NCI-H2107 treated with DMSO at 0.1 percent for 48 hours (cell line): Measurements from ENCODE around the gene MCTP2.

Source experiments
- DNase-seq: peaks from one replicate; lab custom pipeline; 2025; ENCODE audit not compliant: unreplicated experiment; lab: John Stamatoyannopoulos, UW

The MCTP2 gene

GRCh38 chr15:94230883-94231722 is at the start of gene MCTP2:
Gene MCTP2, plus strand, starts transcription at chr15:94231561. Its CDS starts 66,705 bp downstream, at chr15:94298266.
- DNase-seq: peak; percentile 31

- DNase-seq: no peak
Measured at GRCh38 chr15:94182883-94183282, 48.5 kb upstream of the MCTP2 start.

- DNase-seq: no peak
Measured at GRCh38 chr15:94185547-94186236, 45.7 kb upstream of the MCTP2 start.

- DNase-seq: no peak
Measured at GRCh38 chr15:94186770-94187331, 44.5 kb upstream of the MCTP2 start.

- DNase-seq: no peak
Measured at GRCh38 chr15:94193906-94194305, 37.5 kb upstream of the MCTP2 start.

- no peak for DNase-seq
Measured at GRCh38 chr15:94196531-94196930, 34.8 kb upstream of the MCTP2 start.

GRCh38 chr15:94198633-94199032 is 32.7 kb upstream of the MCTP2 start:
- DNase-seq: no peak

- no peak for DNase-seq
Measured at GRCh38 chr15:94199725-94200124, 31.6 kb upstream of the MCTP2 start.

GRCh38 chr15:94203306-94203705 is 28.1 kb upstream of the MCTP2 start:
- no peak for DNase-seq

GRCh38 chr15:94205366-94205765 is 26.0 kb upstream of the MCTP2 start:
- DNase-seq: no peak

- DNase-seq: no peak
Measured at GRCh38 chr15:94206463-94207167, 24.7 kb upstream of the MCTP2 start.

GRCh38 chr15:94212291-94212690 is 19.1 kb upstream of the MCTP2 start:
- DNase-seq: no peak

- DNase-seq: no peak
Measured at GRCh38 chr15:94225616-94226015, 5.7 kb upstream of the MCTP2 start.

- DNase-seq: no peak
Measured at GRCh38 chr15:94228611-94229010, 2.8 kb upstream of the MCTP2 start.

- DNase-seq: no peak
Measured at GRCh38 chr15:94229591-94230369, 1.6 kb upstream of the MCTP2 start.

GRCh38 chr15:94230431-94230882 is 904 bp upstream of the MCTP2 start:
- no peak for DNase-seq

- DNase-seq: no peak
Measured at GRCh38 chr15:94231723-94232468, 535 bp downstream of the MCTP2 start.

- DNase-seq: no peak
Measured at GRCh38 chr15:94233441-94233840, 2.1 kb downstream of the MCTP2 start.

- DNase-seq: no peak
Measured at GRCh38 chr15:94234300-94234699, 2.9 kb downstream of the MCTP2 start.

- no peak for DNase-seq
Measured at GRCh38 chr15:94235041-94235440, 3.7 kb downstream of the MCTP2 start.
